ENCODE results near the gene BAG1. TPM values are rescaled to one million over a fixed set of nuclear protein-coding genes. Genes with fewer than 3 reads are reported as not detected.

The BAG1 gene
- total and polyA plus RNA-seq, 12 donors, result 71.9 to 159 (median 132) TPM

GRCh38 chr9:33257276-33257675 is 7.2 kb downstream of the BAG1 start:
- peaks cover 0 to 100% (median 79%) of the 10 kb centered on the region in 9 donors for H3K36me3 ChIP-seq
- intact Hi-C loops (cut with DNase I), result no loop called here
- ATAC-seq, result peak in 6 of 8 donors; percentile 8 to 73 (median 60)

GRCh38 chr9:33256236-33256635 is 8.3 kb downstream of the BAG1 start:
- intact Hi-C loops (cut with DNase I), result no loop called here
- ATAC-seq, result no peak
- Histone ChIP-seq H3K9me3 (no peaks in the 10 kb centered on the region), H3K36me3 (peaks cover 0 to 100% (median 77%) of the 10 kb centered on the region in 9 donors), H3K27me3 (no peaks in the 10 kb centered on the region), H3K4me1 (peaks cover 0 to 24% (median 6%) of the 10 kb centered on the region in 9 donors), H3K27ac (peak overlapping the region in 1 of 10 donors; percentile 58), H3K4me3 (no peak overlapping the region)
- DNase-seq, result no peak
- WGBS, 2 donors, result 71% methylated on average over 2 of the region's 2 CpGs
- TF ChIP-seq CTCF (IDR thresholded peaks at IDR 0.05), result no peak

More at GRCh38 chr9:33257276-33257675, 7.2 kb downstream of the BAG1 start:
- Histone ChIP-seq H3K27ac (peak overlapping the region in 3 of 10 donors; percentile 38 to 60 (median 58)), H3K4me3 (no peak overlapping the region), H3K27me3 (no peaks in the 10 kb centered on the region), H3K4me1 (peaks cover 0 to 29% (median 6%) of the 10 kb centered on the region in 9 donors), H3K9me3 (no peaks in the 10 kb centered on the region)
- no peak for TF ChIP-seq CTCF (IDR thresholded peaks at IDR 0.05)
- DNase-seq, result no peak
- WGBS, 2 donors, result 69 to 72% methylated on average over 4 of the region's 4 CpGs

- H3K4me1 ChIP-seq, result peaks cover 0 to 28% (median 6%) of the 10 kb centered on the region in 9 donors
- intact Hi-C loops (cut with DNase I), result no loop called here
- ATAC-seq (peak in 1 of 8 donors; percentile 31), DNase-seq (no peak)
- no peaks in the 10 kb centered on the region for H3K27me3 ChIP-seq
- 89% methylated on average over 4 of the region's 4 CpGs for WGBS, 2 donors
- no peaks in the 10 kb centered on the region for H3K9me3 ChIP-seq
- no peak for TF ChIP-seq CTCF (IDR thresholded peaks at IDR 0.05)
- no peak overlapping the region for H3K27ac ChIP-seq
- peaks cover 0 to 100% (median 73%) of the 10 kb centered on the region in 9 donors for H3K36me3 ChIP-seq
- H3K4me3 ChIP-seq, result no peak overlapping the region
Measured at GRCh38 chr9:33255471-33255870, 9.0 kb downstream of the BAG1 start.

- H3K9me3 ChIP-seq, result no peaks in the 10 kb centered on the region
- intact Hi-C loops (cut with DNase I), result no loop called here
- peak in 1 of 8 donors; percentile 37 for ATAC-seq
- H3K4me1 ChIP-seq, result peaks cover 0 to 29% (median 6%) of the 10 kb centered on the region in 9 donors
- H3K4me3 ChIP-seq, result no peak overlapping the region
- H3K27me3 ChIP-seq, result no peaks in the 10 kb centered on the region
- 96 to 98% methylated on average over 8 of the region's 8 CpGs for WGBS, 2 donors
- TF ChIP-seq CTCF (IDR thresholded peaks at IDR 0.05), result no peak
- no peak overlapping the region for H3K27ac ChIP-seq
- DNase-seq, result no peak
- H3K36me3 ChIP-seq, result peaks cover 0 to 99% (median 69%) of the 10 kb centered on the region in 9 donors
Measured at GRCh38 chr9:33255014-33255413, 9.5 kb downstream of the BAG1 start.

Measured in heart right ventricle (tissue), 16 donors.